ENCODE measurements around the gene ATP10B.

ATP10B gene

DNA sequence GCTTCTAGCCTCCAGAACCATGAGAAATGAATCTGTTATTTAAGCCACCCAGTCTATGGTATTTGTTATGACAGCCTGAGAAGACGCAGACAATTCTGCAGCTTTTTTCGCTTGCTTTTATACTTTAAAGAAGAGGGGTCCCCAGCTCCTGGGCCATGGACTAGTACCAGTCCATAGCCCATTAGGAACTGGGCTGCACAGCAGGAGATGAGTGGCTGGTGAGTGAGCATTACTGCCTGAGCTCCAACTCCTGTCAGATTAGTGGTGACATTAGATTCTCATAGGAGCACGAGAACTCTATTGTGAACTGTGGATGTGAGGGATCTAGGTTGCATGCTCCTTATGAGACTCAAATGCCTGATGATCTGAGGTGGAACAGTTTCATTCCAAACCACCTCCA, 278.7 kb downstream of the ATP10B start:
- Mint-ChIP-seq H3K4me1 (ENCODE audit: low read depth) (no peaks in the 10 kb centered on the region), H3K4me3 (no peak overlapping the region), H3K27me3 (ENCODE audit: low read depth) (peaks cover 17% of the 10 kb centered on the region), H3K27ac (no peak overlapping the region), H3K9me3 (no peaks in the 10 kb centered on the region), H3K36me3 (ENCODE audit: low read depth) (no peaks in the 10 kb centered on the region)

DNA sequence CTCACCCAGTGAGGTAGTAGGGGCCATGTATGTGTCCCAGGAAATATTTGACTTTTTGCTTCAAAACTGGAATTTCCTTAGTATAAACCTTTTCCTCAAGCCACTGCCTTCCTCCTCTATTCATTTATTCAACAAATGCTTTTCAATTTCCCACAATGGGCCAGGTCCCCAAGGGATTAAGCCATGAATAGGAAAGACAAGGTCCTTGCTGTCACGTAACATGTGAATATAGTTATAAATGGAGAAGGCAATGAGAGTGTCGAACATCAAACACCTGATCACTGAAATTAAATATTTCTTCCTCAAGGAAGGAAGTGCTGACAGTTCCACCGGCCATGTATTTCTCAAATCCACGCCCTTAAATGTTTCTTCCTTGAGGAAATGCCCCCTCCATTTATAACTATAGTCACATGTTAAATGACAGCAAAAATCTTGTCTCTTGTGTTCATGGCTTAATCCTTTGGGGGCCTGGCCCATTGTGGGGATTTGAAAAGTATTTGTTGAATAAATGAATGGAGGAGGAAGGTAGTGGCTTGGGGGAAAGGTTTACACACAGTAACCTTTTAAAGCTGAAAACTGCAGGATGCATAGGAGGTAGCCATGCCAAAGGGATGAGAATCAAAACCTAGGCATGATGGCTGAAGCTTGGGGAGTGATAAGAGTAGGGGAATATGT, 284.8 kb downstream of the ATP10B start:
- Mint-ChIP-seq H3K27ac (no peak overlapping the region), H3K36me3 (ENCODE audit: low read depth) (no peaks in the 10 kb centered on the region), H3K4me1 (ENCODE audit: low read depth) (no peaks in the 10 kb centered on the region)

DNA sequence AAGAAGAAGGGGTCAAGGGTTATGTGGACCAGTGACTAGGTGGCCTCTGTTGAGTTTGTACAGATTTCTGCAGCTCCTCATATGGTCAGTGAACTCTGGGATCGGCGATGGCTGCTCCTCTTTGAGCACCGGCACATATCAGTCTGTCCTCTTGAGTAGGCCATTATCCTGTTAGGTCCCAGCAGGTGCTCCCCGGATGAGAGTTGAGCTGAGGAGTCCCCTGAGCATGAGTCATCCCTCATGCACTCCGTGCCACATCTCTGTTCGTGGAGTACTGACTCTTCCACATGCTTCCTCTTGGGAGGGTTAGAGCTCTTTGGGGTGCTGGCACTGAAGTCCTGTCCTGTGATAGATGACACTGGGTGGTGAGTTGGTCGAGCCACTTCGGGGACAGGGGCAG, 286.6 kb downstream of the ATP10B start:
- peaks cover 10% of the 10 kb centered on the region for H3K27me3 Mint-ChIP-seq (ENCODE audit: low read depth)
- H3K9me3 Mint-ChIP-seq = no peaks in the 10 kb centered on the region
- H3K27ac Mint-ChIP-seq = no peak overlapping the region
- H3K4me1 Mint-ChIP-seq (ENCODE audit: low read depth) = no peaks in the 10 kb centered on the region
- H3K36me3 Mint-ChIP-seq (ENCODE audit: low read depth) = no peaks in the 10 kb centered on the region
- no peak overlapping the region for H3K4me3 Mint-ChIP-seq

More for the DNA sequence above, 284.8 kb downstream of the ATP10B start:
- Mint-ChIP-seq H3K9me3 (no peaks in the 10 kb centered on the region), H3K27me3 (ENCODE audit: low read depth) (peaks cover 13% of the 10 kb centered on the region), H3K4me3 (no peak overlapping the region)

DNA sequence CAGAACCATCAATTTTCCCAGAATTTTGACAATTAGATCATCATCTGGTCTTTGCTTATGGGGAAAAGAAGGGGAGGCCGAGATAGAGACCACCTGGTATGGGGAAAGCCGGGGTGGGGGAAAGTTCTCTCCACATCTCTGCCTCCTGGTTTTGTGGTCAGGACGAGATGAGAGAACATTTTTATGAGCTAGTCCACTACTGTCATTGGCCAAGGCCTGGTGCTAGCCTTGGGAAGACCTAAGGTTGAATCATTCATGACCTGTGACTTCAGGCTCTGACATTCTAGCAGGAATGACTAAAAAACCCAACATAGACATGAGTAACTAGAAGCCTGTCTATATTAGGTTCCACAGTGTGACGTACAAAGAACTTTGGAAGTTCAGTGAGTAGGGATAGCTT, 295.2 kb downstream of the ATP10B start:
- H3K4me1 Mint-ChIP-seq (ENCODE audit: low read depth) = no peaks in the 10 kb centered on the region
- no peaks in the 10 kb centered on the region for H3K36me3 Mint-ChIP-seq (ENCODE audit: low read depth)
- no peak overlapping the region for H3K4me3 Mint-ChIP-seq
- peaks cover 2% of the 10 kb centered on the region for H3K27me3 Mint-ChIP-seq (ENCODE audit: low read depth)
- no peak overlapping the region for H3K27ac Mint-ChIP-seq
- no peaks in the 10 kb centered on the region for H3K9me3 Mint-ChIP-seq

DNA sequence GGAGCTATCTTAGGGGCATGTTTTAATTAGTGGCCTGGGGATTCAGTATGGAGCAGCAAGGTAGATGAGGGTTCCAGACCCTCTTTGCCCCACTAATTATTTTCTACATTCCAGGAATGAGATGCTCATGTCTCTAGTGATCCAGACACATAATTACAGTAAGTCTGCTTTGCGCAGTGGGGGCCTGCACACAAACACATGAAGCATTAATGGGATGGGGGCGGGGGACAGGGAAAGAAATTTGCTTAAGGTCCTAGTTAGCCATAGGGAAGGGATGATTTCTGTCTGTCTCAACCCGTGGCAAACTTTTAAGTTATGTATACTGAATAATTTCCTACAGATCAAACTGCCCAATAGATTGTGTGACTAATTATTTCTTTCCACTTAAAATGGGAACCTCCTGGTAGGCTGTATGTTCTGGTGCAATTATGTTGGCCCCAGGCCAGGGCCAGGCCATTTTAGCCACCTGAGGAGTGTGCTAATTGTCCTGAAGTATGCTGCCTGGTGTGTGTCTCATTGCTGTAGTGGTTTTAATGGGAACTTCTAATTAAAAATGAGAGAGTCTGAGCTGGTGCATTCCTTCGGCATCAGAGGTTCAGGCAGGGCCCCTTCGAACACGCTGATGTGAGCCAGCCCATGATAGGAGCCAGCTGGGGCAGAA, 295.9 kb downstream of the ATP10B start:
- H3K9me3 Mint-ChIP-seq = no peaks in the 10 kb centered on the region
- no peaks in the 10 kb centered on the region for H3K36me3 Mint-ChIP-seq (ENCODE audit: low read depth)
- no peaks in the 10 kb centered on the region for H3K4me1 Mint-ChIP-seq (ENCODE audit: low read depth)
- H3K27ac Mint-ChIP-seq = no peak overlapping the region
- peaks cover 4% of the 10 kb centered on the region for H3K27me3 Mint-ChIP-seq (ENCODE audit: low read depth)
- H3K4me3 Mint-ChIP-seq = no peak overlapping the region

DNA sequence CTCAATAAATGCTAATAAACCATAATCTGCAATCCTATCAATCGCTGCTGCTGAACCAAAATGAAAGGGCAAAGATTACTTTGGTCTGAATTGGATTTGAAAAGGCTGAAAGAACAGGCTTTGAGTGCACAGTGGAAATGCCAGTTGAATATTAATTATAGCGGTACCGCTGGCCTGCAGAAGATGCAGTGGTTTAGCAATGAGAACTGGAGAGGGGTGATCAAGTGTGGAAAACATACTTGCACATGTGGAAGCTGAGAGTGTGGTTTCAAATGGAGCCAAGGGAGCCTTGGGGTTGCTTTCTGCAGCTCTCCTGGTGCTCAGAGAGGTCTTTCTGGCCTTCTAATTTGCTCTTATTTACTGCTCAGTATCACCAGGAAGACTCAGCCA, 296.4 kb downstream of the ATP10B start:
- H3K4me1 Mint-ChIP-seq (ENCODE audit: low read depth) = no peaks in the 10 kb centered on the region
- H3K27ac Mint-ChIP-seq = no peak overlapping the region
- H3K9me3 Mint-ChIP-seq = no peaks in the 10 kb centered on the region
- H3K36me3 Mint-ChIP-seq (ENCODE audit: low read depth) = no peaks in the 10 kb centered on the region
- no peak overlapping the region for H3K4me3 Mint-ChIP-seq
- H3K27me3 Mint-ChIP-seq (ENCODE audit: low read depth) = peaks cover 4% of the 10 kb centered on the region

DNA sequence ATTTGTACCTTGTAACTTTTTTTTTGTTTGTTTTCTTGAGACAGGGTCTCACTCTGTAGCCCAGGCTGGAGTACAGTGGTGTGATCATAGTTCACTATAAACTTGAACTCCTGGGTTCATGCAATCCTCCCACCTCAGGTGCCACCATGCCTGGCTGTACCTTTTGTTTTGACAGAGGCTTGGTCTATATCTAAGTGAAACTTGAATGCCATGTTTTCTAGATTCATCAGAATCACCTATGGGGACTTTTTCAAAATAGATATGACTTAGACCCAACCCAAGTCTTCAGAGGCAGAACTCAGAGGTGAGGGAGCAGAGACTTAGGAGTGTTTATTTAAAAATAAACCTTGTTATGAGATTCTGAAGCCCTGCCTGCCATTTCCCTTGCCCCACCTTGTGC, 301.9 kb downstream of the ATP10B start:
- Mint-ChIP-seq H3K9me3 (no peaks in the 10 kb centered on the region), H3K27ac (no peak overlapping the region), H3K4me1 (ENCODE audit: low read depth) (no peaks in the 10 kb centered on the region), H3K27me3 (ENCODE audit: low read depth) (peaks cover 4% of the 10 kb centered on the region), H3K4me3 (no peak overlapping the region), H3K36me3 (ENCODE audit: low read depth) (no peaks in the 10 kb centered on the region)

DNA sequence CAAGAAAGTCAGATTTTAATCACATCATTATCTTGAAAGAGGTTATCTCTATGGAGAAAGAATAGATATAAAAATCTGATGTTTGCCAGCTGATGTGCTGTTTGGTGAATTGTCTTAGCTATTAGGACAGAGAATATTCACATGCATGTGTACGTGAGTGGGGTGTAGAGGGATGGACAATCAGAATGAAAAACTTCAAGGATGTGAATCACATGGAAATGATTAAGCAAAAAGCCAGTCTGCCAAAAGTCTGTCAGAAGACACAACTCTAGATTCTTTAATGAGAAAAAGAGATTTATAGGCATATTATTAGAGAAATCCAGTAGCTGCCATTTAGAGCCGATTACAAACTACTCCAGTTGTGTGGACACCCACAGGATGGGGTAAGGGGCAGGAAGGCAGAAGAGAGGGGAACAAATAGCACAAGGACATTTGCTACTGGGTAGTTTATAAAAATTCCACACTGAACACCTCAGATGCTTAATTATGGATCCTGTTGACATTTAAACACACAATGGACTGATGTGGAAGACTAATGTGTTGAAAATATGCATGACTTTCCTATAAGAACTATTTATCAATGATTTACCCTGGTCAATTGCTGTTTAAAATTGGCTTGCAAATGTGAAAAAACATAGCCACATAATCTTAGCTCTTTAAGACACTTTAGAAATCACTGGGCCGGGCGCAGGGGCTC, 302.9 kb downstream of the ATP10B start:
- Mint-ChIP-seq H3K36me3 (ENCODE audit: low read depth) (no peaks in the 10 kb centered on the region), H3K9me3 (no peaks in the 10 kb centered on the region), H3K4me1 (ENCODE audit: low read depth) (no peaks in the 10 kb centered on the region), H3K4me3 (no peak overlapping the region), H3K27me3 (ENCODE audit: low read depth) (peaks cover 4% of the 10 kb centered on the region), H3K27ac (no peak overlapping the region)

DNA sequence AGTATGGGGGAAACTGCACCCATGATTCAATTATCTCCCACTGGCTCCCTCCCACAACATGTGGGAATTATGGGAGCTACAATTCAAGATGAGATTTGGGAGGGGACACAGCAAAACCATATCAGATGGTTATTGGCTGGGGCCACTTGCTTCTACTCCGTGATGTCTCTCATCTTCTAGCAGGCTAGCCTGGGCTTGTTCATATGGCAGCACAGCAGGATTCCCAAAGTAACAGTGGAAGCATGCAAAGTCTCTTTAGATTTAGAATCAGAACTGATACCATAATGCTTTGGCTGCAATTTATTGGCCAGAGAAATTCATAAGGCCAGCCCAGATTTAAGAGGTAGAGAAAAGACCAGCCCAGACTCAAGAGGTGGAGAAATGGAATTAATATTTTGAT, 304.1 kb downstream of the ATP10B start:
- Mint-ChIP-seq H3K27ac (no peak overlapping the region), H3K4me3 (no peak overlapping the region), H3K9me3 (no peaks in the 10 kb centered on the region), H3K36me3 (ENCODE audit: low read depth) (no peaks in the 10 kb centered on the region), H3K4me1 (ENCODE audit: low read depth) (no peaks in the 10 kb centered on the region), H3K27me3 (ENCODE audit: low read depth) (peaks cover 4% of the 10 kb centered on the region)

DNA sequence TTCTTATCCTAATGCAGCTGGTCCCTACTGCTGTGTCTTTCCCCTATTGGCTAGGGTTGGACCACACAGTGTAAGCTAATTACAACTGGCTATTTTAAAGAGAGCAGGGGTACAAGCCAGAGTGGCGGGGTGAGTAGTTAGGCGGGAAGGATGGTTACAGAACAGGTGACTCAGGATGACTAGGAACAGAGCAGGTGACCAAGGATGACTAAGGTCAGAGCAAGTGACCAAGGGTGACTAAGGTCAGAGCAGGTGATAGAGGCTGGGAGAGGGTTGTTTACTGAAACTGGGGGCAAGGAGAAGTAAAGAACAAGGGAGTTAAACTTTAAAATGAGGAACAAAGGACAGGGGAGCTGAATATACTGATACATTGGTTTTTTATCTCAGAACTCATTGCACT, 304.9 kb downstream of the ATP10B start:
- no peaks in the 10 kb centered on the region for H3K9me3 Mint-ChIP-seq
- no peak overlapping the region for H3K27ac Mint-ChIP-seq
- H3K4me3 Mint-ChIP-seq = no peak overlapping the region
- no peaks in the 10 kb centered on the region for H3K4me1 Mint-ChIP-seq (ENCODE audit: low read depth)
- no peaks in the 10 kb centered on the region for H3K36me3 Mint-ChIP-seq (ENCODE audit: low read depth)
- H3K27me3 Mint-ChIP-seq (ENCODE audit: low read depth) = peaks cover 4% of the 10 kb centered on the region

DNA sequence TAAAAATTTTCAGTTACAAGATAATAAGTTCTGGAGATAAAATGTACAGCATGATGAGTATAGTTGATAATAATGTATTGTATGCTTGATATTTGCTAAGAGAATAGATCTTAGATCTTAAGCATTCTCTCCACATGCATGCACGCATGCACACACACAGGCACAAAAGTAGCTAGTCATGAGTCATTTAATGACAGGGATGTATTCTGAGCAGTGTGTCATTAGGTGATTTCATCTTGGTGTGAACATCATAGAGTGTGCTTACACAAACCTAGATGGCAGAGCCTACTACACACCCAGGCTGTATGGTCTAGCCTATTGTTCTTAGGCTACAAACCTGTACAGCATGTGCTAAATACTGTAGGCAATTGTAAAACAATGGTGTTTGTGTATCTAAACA, 306.2 kb downstream of the ATP10B start:
- no peaks in the 10 kb centered on the region for H3K4me1 Mint-ChIP-seq (ENCODE audit: low read depth)
- H3K4me3 Mint-ChIP-seq = no peak overlapping the region
- H3K36me3 Mint-ChIP-seq (ENCODE audit: low read depth) = no peaks in the 10 kb centered on the region
- no peaks in the 10 kb centered on the region for H3K9me3 Mint-ChIP-seq
- H3K27me3 Mint-ChIP-seq (ENCODE audit: low read depth) = no peaks in the 10 kb centered on the region
- no peak overlapping the region for H3K27ac Mint-ChIP-seq

DNA sequence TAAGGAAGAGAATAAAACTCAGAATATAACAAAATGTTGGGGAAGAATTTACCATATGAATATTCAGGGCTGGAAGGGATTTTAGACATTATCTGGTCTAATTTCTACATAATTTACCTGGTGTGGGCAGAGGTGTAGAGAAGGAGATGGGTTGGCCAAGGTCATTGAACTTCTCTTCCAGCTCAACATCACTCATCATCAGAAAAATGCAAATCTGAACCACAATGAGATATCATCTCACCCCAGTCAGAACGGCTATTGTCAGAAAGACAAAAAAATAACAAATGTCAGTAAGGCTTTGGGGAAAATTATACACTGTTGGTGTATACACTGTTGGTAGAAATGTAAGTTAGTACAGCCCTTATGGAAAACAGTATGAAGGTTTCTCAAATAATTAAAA, 308.6 kb downstream of the ATP10B start:
- Mint-ChIP-seq H3K36me3 (ENCODE audit: low read depth) (no peaks in the 10 kb centered on the region), H3K27ac (no peak overlapping the region), H3K4me1 (ENCODE audit: low read depth) (no peaks in the 10 kb centered on the region), H3K27me3 (ENCODE audit: low read depth) (no peaks in the 10 kb centered on the region), H3K9me3 (no peaks in the 10 kb centered on the region), H3K4me3 (no peak overlapping the region)

DNA sequence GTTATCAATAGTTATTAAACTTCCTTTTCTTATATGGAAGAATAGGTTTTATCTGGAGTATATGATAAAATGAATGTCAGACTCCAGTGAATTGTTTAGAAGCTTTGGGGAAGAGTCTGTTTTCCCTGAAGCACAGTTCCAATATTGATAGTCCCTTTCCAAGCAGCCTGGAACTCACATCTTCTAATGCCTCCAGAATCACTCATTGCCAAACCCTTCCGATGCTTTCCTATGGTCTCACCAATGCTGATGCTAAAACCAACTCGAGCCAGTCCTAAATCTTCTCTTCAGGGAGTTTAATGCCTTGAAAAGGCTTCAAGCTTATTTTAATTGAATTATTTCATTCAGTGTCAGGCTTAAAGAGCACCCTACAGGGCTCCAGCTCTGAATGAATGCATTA, 309.2 kb downstream of the ATP10B start:
- no peaks in the 10 kb centered on the region for H3K36me3 Mint-ChIP-seq (ENCODE audit: low read depth)
- no peaks in the 10 kb centered on the region for H3K4me1 Mint-ChIP-seq (ENCODE audit: low read depth)
- no peak overlapping the region for H3K4me3 Mint-ChIP-seq
- no peak overlapping the region for H3K27ac Mint-ChIP-seq
- no peaks in the 10 kb centered on the region for H3K27me3 Mint-ChIP-seq (ENCODE audit: low read depth)
- no peaks in the 10 kb centered on the region for H3K9me3 Mint-ChIP-seq

DNA sequence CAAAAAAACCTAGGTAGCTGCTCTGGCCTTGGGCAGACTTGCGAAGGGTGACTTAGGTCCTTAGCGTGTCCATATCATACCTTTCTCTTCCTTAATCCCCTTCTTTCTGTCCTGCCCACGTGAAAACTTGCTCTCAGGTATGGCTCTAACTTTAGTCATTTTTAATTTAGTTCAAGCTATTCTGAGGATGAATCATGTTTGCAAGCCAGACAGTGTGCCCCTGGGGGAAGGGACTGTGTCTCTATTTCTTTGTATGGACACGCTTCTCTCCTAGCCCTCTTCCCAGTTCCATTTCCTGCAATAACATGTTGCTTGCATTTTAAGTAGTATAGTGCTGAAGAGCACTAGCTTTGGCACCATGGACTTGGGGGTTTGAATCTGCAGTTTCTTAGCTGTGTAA, 309.7 kb downstream of the ATP10B start:
- Mint-ChIP-seq H3K9me3 (no peaks in the 10 kb centered on the region), H3K36me3 (ENCODE audit: low read depth) (no peaks in the 10 kb centered on the region), H3K4me3 (no peak overlapping the region), H3K4me1 (ENCODE audit: low read depth) (no peaks in the 10 kb centered on the region), H3K27ac (no peak overlapping the region), H3K27me3 (ENCODE audit: low read depth) (no peaks in the 10 kb centered on the region)

DNA sequence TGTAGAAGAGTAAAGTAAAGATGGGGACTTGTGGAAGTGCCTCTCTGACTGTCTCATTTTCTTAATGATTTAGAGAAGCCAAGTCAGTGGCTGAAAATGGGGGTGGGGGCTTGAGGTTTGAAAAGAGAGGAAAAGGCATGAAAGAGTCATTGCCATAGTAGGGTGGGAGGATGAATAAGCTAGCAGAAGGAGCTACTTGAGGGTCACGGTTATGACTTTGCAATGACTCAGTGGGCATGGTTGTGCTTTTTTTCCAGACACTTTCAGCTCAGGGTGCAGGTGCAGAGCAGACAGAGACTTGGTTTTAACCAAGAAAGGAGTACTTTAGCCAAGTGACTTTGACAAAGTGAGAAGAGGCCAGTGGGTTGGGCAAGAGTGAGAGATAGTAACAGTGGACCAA, 312.6 kb downstream of the ATP10B start:
- H3K36me3 Mint-ChIP-seq (ENCODE audit: low read depth) = no peaks in the 10 kb centered on the region
- H3K4me1 Mint-ChIP-seq (ENCODE audit: low read depth) = no peaks in the 10 kb centered on the region
- no peak overlapping the region for H3K4me3 Mint-ChIP-seq
- no peaks in the 10 kb centered on the region for H3K9me3 Mint-ChIP-seq
- no peaks in the 10 kb centered on the region for H3K27me3 Mint-ChIP-seq (ENCODE audit: low read depth)
- H3K27ac Mint-ChIP-seq = no peak overlapping the region

All from T-helper 1 cell treated with Interleukin-12 subunit alpha and Interleukin-12 subunit beta and Interleukin-4 antibody, amounts not matched to agents 30 μg/mL and 1 μg/mL, for 36 hours (primary cell).